Measurements from ENCODE around the gene CAD.

DNA sequence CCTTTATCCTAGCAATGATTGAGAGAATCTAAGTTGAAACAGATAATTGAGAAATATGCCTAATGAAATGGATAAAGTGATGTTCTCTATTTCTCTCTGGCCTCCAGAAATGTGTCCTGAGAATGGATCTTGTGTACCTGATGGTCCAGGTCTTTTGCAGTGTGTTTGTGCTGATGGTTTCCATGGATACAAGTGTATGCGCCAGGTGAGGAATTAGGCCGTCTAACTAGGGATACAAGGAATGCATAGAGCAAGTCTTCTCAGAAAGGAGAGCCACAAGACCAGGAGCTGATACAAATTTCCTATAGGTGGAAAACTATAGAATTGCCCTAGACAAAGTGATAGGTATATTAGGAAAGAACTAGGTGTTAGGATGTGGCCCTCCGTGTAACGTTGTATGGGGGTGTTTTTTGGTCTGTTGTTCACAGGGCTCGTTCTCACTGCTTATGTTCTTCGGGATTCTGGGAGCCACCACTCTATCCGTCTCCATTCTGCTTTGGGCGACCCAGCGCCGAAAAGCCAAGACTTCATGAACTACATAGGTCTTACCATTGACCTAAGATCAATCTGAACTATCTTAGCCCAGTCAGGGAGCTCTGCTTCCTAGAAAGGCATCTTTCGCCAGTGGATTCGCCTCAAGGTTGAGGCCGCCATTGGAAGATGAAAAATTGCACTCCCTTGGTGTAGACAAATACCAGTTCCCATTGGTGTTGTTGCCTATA, 592 bp upstream of the CAD start:
- TF ChIP-seq, protein P1, sequence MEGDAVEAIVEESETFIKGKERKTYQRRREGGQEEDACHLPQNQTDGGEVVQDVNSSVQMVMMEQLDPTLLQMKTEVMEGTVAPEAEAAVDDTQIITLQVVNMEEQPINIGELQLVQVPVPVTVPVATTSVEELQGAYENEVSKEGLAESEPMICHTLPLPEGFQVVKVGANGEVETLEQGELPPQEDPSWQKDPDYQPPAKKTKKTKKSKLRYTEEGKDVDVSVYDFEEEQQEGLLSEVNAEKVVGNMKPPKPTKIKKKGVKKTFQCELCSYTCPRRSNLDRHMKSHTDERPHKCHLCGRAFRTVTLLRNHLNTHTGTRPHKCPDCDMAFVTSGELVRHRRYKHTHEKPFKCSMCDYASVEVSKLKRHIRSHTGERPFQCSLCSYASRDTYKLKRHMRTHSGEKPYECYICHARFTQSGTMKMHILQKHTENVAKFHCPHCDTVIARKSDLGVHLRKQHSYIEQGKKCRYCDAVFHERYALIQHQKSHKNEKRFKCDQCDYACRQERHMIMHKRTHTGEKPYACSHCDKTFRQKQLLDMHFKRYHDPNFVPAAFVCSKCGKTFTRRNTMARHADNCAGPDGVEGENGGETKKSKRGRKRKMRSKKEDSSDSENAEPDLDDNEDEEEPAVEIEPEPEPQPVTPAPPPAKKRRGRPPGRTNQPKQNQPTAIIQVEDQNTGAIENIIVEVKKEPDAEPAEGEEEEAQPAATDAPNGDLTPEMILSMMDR (IDR thresholded peaks at IDR 0.05) = no peak
- no peak for TF ChIP-seq POLR2A (IDR thresholded peaks at IDR 0.05)
